HG02884 (cell line): ENCODE data around the gene MMP11.
"Not testable (repeated sequence)": the region's sequence is repeated elsewhere in the genome, so short reads cannot be mapped to it uniquely, and the experiment has no call there.

Experiments used
- ATAC-seq: cut with Tn5 transposase; IDR thresholded peaks from one replicate; pipeline ENCODE4 v1.9.1; 2021; ENCODE audit warnings: mild to moderate bottlenecking, moderate library complexity; ENCODE audit not compliant: unreplicated experiment

The MMP11 gene, protein sequence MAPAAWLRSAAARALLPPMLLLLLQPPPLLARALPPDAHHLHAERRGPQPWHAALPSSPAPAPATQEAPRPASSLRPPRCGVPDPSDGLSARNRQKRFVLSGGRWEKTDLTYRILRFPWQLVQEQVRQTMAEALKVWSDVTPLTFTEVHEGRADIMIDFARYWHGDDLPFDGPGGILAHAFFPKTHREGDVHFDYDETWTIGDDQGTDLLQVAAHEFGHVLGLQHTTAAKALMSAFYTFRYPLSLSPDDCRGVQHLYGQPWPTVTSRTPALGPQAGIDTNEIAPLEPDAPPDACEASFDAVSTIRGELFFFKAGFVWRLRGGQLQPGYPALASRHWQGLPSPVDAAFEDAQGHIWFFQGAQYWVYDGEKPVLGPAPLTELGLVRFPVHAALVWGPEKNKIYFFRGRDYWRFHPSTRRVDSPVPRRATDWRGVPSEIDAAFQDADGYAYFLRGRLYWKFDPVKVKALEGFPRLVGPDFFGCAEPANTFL

DNA sequence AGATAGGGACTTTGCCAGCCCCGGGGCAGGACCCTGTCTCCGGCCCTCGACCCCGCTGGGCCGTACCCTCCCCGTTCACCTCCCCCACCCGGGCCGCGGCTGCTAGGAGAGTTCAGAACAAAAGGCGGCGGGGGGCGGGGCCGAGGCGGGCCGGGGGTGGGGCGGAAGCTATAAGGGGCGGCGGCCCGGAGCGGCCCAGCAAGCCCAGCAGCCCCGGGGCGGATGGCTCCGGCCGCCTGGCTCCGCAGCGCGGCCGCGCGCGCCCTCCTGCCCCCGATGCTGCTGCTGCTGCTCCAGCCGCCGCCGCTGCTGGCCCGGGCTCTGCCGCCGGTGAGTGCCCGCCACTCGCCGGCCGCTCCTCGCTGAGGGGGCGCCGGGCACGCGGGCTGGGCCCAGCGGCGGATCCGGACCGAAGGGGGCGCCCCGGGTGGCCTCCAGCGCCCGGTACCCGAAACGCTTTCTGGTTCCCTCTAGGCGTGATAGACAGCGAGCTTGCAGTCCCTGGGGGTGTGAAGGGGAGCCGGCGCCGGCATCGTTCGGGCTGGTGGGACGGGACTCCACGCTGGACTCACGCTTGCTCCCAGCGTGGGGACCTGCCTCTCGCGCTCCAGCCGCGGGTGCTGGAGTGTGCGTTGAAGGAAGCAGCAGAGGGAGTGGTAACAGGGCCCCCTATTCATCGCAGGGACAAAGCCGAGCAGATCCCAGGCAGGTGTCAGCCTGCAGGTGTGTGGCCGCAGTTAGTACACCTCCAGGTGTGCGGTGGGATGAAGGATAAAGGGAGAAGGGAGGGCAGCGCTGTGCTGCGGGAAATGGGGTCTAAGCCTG, at the start of gene MMP11:
Gene MMP11, plus strand, starts transcription at position 201 of the 825 bp plus-strand sequence. Its CDS starts 22 bp downstream, at position 223.
- ATAC-seq: no peak

DNA sequence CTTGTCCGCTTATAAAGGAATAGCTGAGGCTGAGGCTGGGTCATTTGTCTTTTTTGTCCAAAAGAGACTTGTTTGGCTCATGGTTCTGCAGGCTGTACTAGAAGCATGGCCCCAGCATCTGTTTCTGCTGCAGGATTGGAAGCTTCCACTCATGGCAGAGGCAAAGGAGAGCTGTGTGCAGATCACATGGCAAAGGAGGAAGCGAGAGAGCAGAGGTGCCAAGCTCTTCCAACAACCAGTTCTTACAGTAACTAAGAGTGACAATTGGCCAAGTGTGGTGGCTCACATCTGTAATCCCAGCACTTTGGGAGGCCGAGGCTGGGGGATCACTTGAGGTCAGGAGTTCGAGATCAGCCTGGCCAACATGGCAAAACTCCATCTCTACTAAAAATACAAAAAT, 44.5 kb upstream of the MMP11 start:
- not testable (repeated sequence) for ATAC-seq

DNA sequence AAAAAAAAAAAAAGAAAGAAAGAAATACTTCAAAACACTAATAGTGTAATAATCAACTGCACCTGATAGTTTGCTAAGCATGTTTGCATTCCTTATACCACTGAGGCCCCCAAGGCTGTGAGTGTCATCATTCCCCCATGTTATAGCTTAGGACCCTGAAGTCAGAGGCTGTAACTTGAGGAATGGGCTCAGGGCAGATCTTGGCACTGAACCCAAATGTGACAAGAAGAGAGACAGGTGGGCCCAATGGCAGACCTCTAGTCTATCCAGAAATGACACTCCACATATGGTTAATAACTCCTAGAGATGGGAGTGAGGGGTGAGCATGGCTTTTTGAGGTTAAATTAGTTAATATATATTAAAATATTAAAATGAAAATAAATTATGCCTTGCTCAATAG, 35.0 kb upstream of the MMP11 start:
- ATAC-seq: no peak

DNA sequence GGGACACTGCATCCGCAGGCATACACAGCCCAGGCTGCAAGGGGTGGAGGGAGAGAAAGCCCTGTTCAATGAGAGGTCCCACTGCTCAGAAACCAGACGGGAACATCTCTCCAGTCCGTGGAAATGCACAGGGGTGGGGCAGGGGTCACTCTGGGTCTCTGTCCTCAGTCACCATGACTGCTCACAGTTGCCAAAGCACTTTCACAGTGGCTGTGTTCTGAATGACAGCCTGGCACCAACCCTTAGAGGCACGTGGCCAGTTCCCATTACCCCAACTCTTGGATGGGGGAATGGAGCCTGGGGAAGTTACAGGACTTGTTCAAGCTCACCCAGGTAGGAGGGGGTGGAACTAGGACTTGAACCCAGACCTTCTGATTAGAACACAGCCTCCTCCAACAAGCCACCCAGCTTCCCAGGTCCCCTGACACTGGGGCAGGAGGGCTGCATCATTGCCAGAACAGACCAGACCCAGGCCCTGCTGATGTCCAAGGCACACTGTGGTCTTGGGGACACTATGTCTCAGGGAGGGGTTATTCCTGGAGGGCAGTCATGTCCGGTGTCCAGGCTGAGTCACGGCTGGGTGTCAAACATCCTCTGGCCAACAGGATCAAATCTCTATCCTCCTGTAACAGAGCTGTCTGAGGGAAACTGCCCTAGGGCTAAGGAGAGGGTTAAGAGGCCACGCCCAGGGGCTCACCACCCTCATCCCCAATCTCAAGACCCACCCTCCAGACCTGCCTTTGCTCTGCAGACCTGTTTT, 30.0 kb upstream of the MMP11 start:
- no peak for ATAC-seq

DNA sequence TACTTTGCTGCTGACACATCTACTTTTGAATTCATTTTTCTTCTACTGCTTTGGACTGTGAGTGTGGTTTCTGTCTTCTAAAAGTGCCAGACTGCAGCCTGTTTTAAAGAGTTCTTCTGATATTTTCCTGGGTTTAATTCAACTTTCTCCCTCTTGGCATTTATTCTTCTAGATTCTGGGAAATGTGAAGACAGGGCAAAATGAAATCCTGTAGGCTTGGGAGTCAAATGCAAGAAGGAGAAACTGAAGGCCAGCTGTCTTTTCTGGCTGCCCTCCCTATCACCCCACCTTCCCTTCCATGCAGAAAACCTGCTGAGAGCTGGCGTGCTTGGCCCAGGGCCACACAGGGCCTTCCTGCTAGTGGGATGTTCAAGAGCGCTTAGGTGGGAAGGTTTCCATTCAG, 29.3 kb upstream of the MMP11 start:
- no peak for ATAC-seq

DNA sequence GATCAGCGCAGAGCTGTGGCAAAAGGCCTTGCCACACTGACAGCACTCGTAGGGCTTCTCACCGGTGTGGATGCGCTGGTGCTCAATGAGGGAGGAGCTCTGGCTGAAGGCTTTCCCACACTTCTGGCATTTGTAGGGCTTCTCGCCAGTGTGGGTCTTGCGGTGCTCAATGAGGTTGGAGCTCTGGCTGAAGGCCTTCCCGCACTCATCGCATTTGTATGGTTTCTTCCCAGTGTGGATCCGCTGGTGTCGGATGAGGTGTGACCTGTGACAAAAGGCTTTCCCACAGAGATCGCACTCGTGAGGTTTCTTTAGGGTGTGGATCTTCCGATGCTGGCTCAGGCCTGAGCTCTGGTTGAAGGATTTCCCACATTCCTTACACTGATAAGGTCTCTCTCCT, 28.6 kb upstream of the MMP11 start:
- no peak for ATAC-seq

DNA sequence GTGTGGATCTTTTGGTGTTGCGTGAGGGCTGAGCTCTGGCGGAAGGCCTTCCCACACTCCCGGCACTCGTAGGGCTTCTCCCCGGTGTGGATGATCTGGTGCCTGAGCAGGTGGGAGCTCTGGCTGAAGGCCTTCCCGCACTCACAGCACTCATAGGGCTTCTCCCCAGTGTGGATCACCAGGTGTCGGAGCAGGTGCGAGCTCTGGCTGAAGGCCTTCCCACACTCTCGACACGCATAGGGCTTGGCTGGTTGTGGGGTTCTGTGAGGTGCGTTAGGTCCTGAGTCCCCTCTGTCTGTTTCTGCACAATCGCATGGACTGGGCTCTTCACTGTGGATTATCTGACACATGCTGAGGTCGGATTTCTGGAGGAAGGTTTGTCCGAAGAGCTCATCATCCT, 28.2 kb upstream of the MMP11 start:
- no peak for ATAC-seq

DNA sequence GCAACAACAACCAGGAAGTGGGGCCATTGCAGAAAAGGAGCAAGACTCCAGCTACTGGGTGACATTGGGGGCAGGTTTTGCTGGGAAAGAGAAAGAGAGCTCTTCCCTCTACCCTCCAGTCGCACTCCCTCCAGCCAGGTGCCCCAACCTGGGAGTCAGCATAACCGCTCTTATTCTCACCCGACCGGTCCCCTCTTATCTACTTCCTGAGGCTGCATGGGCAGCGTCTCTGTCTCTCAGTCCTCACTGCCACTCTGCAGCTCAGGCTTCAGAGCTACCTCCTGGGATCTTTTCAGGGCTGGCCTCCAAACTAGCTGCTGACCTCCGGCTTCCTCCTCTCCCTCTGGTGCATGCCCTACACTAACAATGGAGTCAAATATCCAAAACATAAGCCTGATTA, 26.9 kb upstream of the MMP11 start:
- ATAC-seq: no peak

DNA sequence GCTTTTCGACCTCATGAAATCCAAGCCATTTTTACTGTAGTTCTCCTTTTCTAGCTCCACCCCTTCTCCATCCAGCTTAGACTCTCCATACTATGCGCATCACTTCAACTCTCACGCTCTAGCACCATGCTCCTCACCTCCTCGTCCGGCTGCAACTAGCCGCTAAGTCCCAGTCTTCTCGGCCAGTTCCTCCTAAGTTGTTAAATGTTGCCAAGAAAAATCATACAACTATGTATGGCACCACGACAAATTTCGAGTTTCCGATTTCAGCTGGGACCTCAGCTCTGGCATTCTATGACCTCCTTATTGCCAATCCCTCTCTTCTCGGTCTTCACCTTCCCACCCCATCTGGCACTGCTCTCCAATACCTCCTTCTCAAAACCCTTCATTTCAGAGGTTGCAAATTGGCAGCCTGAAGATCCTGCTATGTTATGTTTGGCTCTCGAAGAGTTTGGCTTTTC, 22.8 kb upstream of the MMP11 start:
- ATAC-seq: no peak

DNA sequence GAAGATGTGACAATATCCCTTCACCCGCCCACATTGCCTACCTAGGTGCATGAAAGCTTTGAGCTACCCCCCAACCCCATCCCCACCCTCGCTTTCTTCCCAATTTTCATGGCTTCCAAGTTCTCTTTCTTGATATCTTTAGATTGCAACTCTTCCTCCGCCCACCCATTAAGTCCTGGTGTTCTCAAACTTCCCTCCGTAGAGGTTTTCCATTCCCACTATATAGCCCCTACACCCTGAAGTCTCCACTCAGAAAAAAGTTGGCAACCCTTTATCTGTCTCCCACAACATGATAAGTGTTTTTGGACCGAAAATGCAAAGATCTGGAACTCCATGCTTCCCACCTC, 22.3 kb upstream of the MMP11 start:
- no peak for ATAC-seq

DNA sequence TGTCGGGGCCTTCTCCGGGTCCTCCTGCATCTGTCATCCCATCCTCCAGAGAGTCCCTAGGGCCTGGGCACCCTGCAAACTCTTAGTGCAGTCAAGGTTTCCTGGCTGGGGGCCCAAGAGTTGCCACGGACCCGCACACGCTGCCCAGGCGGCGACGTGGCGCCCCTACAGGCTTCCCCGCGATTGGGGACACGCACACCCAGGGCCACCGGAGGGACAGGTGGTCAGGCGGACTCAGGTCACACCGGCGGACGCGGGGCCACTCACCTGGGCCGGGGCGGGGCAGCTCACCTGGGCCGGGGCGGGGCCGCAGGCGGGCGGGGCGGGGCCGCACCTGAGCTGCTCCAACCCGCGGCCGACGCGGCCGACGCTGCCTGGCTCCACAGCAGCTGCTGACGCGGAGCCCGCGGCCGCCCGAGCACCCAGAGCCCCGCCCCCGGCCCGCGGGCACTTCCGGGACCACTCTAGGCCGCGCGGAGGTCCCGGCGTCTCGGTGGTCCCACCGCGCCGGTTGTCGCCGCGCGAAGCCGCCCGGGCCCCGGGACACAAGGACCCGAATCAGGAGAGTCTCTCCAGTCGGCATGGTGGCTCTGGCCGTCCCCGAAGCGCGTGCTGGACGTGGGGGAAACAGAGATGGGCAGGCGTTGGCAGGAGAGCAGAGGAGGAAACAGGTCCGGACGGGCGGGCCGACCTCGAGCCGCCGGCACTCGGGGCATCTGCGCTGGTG, 21.8 kb upstream of the MMP11 start, which contains the start of gene ZNF70:
Gene ZNF70, minus strand, starts transcription at position 399 of the 727 bp plus-strand sequence. CDS start 5,972 bp downstream, outside the sequence.
- no peak for ATAC-seq

DNA sequence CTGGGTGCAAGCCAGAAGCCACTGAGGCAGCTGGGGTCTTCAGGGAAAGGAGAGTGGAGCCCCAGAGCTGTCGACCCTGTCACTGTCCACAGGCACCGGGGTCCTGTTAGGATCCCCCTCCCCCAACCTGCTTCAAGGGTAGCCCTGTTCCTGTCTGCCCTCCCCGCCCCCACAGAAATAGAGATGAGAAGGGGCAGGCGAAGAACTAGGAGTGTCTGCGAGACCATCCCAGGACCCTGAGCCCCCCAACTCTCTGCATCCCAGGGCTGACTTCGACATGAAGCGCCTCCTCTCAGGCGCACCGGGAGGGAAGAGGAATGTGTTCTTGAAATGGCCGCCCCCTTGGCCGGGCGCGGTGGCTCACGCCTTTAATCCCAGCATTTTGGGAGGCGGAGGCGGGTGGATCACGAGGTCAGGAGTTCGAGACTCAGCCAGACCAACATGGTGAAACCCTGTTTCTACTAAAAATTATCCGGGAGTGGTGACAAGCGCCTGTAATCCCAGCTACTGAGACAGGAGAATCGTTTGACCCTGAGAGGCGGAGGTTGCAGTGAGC, 21.1 kb upstream of the MMP11 start:
- no peak for ATAC-seq

DNA sequence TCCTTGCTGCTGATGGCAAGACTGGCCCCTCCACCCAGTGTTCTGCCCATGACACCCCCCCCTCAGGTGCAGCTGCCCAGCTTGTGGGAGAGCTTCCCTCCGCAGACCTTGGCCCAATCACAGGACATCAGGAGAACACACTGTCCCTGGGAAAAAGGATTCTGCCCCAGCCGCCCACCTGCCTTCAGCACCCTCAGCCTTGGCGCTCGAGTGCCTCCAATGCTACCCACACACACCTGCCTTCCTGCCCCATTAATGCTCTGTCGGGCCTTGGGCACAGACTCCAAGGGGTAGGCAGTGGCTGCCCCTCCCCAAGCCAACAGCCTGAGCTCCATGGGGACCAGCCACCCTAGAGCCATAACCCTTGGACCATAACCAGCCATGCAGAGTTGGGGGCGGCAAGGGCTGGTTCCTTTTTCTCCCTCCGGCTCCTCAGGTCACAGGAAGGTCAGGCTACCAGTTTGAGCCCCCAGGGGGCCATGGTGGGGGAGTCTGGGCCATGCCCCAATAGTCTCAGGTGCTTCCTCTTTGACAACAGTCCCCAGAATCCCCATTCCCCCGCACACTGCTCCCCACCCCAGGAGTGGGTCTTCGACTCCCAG, 20.5 kb upstream of the MMP11 start:
- no peak for ATAC-seq

DNA sequence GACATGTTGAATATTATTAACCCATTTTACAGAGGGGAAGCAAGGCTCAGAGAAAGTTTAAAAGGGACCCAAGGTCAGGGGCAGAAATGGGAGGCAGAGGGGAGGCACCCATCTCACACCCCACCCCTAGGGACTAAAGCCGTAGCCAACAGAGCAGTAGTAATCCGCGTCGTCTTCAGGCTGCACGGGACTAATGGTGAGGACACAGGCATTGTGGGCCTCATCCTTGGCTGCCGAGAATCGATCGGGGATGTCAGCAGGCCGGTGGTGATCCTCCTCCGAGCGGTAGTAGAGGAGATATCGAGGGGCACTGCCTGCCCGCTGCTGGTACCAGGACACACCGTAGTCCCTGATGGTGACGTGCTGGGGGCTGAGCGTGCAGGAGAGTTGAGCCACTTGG, 19.9 kb upstream of the MMP11 start:
- ATAC-seq: no peak

DNA sequence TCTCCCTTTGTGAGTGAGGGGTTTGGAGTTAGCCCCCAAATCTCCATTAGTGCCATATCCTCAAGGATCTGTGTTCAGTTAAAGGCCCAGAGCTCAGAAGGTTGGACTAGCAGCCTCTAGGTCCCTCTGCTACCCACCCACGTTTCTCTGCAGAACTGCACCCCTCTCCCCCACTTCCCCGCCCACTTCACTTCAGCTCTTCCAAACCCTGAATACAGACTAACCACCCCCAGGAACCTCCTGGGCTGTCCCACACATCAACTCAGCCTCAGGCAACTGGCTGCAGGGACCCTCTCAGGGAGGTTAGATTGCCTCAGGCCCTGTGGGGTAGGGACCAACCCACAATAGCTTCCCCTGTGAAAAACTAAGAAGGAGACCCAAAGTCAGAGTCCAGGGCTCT, 19.3 kb upstream of the MMP11 start:
- no peak for ATAC-seq

DNA sequence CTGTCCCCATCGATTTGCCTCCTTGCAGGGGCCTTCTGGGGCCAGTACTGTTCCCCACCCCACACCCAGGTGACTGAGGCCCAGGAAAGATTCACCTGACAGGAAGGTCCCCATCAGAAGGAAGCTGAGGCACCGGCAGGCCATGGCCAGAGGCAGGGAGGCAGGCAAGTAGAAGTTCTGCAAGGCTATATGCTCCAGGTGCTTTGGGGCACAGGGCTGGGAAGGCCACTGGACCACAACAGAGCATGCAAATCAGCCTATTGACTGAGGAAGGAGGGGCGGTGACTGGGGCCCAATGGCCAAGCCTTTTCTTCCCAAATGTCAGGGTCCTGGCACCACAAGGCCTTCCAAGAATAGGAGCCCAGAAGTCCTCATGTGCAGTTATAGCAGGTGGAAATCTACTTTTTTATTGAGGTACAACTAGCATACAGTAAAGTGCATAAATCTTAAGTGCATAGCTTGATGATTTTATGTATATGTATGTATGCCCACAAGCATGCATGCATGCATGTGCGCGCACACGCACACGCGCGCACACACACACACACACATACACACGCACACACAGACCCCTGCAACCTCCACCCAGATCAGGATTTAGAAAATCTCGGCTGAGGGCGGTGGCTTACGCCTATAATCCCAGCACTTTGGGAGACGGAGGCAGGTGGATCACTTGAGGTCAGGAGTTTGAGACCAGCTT, 18.3 kb upstream of the MMP11 start, which contains the start of gene VPREB3:
Gene VPREB3, minus strand, starts transcription at position 206 of the 700 bp plus-strand sequence. Its CDS starts 62 bp downstream, at position 144.
- no peak for ATAC-seq

DNA sequence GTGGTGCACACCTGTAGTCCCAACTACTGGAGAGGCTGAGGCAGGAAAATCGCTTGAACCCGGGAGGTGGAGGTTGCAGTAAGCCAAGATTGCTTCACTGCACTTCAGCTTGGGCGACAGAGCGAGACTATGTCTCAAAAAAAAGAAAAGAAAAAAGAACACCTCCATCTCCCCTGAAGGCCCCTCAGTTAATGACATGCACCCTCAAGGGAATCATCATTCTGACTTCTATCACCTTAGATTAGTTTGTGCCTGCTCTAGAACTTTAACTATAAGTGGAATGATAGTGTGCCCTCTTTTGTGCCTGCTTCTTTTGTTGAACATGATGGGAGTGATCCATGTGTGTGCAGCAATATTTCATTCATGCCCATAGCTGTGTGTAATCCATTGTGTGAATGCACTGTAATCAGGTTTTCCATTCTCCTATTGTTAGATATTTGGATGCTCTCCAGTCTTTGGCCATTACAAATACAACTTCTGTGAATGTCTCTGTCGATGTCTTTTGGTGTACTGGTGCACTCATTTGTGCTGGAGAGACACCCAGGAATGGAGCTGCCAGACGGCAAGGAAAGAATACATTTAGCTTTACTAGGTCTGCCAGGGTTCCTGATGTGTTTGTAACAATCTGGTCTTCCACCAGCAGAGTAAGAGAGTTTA, 17.5 kb upstream of the MMP11 start:
- ATAC-seq: no peak

DNA sequence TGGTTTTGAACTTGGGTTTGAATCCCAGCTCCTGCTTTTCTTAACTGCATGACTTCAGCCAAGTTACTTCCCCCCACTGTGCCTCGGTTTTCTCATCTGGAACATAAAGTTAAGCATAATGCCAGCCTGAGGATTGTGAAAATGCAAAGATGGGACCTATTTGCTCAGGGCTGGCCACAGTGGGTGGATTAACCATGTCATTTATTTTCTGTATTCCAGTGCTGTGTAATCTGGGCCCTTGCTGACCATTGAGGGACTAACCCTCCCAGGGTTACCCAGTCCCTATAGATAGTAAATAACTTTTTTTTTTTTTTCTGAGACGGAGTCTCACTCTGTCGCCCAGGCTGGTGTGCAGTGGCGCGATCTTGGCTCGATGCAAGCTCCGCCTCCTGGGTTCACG, 16.9 kb upstream of the MMP11 start:
- ATAC-seq: no peak
